Measurements from ENCODE around the gene ATXN10.

Gene ATXN10

DNA sequence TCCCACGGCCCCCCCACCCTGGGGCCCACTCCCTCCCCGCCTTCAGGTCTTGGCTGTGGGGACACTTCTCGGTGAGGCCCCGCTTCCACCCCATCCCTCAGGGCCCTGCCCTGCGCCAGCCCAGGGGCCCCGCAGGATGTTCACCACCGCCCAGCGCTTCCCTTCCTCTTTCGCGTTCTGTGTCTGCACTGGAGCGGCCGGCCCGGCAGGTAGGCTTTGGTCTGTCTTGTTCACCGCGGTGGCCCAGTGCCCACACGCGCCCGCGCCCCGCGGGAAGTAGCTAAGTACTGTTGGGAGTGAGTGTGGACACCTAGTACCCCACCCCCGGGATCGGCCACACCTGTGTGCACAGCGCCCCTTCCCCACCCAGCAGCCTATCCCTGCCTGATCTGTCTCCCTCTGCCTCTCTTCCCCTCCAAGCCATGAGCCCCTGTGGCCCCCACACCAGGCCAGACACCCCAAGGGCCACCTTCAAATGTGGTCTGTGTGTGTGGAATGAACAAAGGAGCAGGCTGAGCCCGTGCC lies 219.9 kb downstream of the ATXN10 start:
- DNase-seq (ENCODE audit: low spot score), result no peak

DNA sequence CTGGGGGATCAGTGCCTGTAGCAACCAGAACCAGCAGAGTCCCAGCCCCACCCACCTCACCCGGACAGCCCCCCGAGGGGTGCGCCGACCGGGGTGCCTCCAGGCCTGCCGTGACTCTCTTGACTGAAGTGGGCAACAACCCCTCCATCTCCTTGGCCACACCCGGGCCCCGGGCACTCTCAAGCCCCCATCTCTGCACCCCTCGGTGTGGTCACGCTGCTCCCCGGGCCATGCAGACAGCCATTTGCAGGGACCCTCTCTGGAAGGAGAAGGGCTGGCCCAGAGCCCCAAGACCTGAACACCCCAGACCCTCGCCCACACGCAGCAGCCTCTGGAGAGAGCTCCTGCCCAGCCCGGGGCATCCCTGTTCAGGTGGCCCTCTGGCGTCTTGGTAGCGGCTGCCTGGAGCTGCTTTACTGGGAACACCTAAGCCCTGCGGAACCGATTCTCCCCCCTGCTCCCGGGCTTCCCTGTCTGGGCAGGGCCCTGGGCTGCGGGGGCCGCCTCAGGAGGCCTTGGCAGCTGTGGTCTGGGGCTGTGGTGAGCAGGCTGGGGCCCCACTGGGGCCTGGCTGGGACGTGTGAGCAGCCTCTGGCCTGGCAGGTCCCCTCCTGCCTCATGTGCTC lies 220.5 kb downstream of the ATXN10 start:
- no peak for DNase-seq (ENCODE audit: low spot score)

DNA sequence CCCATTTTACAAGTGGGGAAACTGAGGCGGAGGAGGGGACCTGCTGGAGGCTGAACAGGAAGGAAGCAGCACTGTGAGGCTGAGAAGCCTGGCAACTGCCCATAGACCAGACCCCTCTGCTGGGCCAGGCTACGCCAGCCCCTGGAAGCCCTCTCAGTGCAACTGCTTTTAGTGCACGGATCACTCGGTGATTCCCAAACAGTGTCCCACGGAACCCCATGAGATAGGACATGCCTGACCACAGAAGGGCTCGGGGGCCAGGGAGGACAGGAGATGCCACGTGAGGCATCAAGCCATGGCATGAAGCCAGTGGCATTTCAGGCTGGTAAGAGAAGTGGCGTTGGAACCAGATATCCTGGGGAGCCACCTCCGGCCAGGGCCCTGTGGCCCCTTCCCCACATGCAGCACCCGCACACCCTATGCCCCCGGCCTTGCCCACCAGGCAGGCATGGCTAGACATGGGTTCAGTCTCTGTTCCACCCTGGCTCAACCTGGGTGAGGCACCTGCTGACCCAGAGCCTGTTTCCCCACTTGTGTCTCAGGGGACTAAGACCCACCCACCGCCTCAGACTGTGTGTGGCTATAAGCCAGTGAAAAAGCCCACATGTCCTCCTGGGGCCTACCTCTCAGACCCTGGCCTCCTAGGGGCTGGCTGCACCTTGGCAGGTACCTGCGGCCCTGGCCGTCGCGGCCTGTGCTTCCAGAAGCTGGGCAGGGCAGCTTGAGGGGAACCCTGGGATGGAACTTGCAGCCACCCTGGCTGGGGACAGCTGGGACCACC lies 221.2 kb downstream of the ATXN10 start:
- DNase-seq (ENCODE audit: low spot score), result no peak

DNA sequence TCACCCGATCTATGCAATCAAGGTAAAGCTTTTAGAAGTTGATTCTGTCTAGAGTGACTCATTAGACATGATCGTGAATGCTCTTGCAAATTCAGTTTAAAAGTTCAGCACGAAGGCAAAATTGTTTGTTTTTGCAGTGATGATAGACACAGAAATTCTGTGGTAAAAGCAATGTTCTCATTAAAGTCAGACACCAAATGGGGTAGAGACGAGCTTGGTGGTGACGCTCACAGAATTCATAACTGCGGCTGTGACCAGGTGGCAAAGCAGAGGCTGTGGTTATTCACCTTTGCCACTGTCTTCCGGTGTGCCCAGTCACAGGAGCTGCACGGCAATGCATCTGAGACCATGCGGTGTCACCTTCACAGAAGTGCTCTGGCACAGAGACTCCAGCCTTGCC lies 221.9 kb downstream of the ATXN10 start:
- DNase-seq (ENCODE audit: low spot score), result no peak
